MM.1S (cell line): Measurements from ENCODE around the gene RNF208.

Experiments
- DNase-seq: peaks from one replicate; pipeline ENCODE4 v3.0.0-alpha.2; 2015
- H2AFZ ChIP-seq: fragments of 300-600 bp; sonication (generic); 2 replicates; pipeline ENCODE4 v1.6.0; 2016; ENCODE audit warnings: antibody characterized with exemption, low read length
- H3F3A ChIP-seq: fragments of 300-600 bp; sonication (generic); 2 replicates; pipeline ENCODE4 v1.6.1; 2016; ENCODE audit warnings: mild to moderate bottlenecking, antibody characterized with exemption, low read length, moderate library complexity, mixed read lengths; ENCODE audit not compliant: insufficient read depth
- H3K27ac ChIP-seq: fragments of 300-600 bp; sonication (generic); 2 replicates; pipeline ENCODE4 v1.5.1; 2016; ENCODE audit warnings: mild to moderate bottlenecking, low read length
- H3K27me3 ChIP-seq: fragments of 300-600 bp; sonication (generic); replicated peaks from 2 replicates; pipeline ENCODE4 v1.6.0; 2016; ENCODE audit warnings: low read length; ENCODE audit not compliant: insufficient read depth
- H3K36me3 ChIP-seq: fragments of 300-600 bp; sonication (generic); replicated peaks from 2 replicates; pipeline ENCODE4 v1.6.1; 2016; ENCODE audit warnings: mild to moderate bottlenecking, low read length, mixed read lengths; ENCODE audit not compliant: insufficient read depth
- H3K4me1 ChIP-seq: fragments of 300-600 bp; sonication (generic); 2 replicates; pipeline ENCODE4 v1.6.1; 2016; ENCODE audit warnings: low read length, mixed read lengths
- H3K4me2 ChIP-seq: fragments of 300-600 bp; sonication (generic); 2 replicates; pipeline ENCODE4 v1.6.0; 2016; ENCODE audit warnings: low read depth, low read length
- H3K4me3 ChIP-seq: fragments of 300-600 bp; sonication (generic); 2 replicates; pipeline ENCODE4 v1.5.1; 2016; ENCODE audit warnings: low read length, mixed read lengths
- H3K79me2 ChIP-seq: fragments of 300-600 bp; sonication (generic); 2 replicates; pipeline ENCODE4 v1.6.1; 2016; ENCODE audit warnings: mixed run types, low read length, mixed read lengths
- H3K9ac ChIP-seq: fragments of 300-600 bp; sonication (generic); 2 replicates; pipeline ENCODE4 v1.6.1; 2016; ENCODE audit warnings: low read length, mixed read lengths
- H3K9me2 ChIP-seq: fragments of 300-600 bp; sonication (generic); replicated peaks from 2 replicates; pipeline ENCODE4 v1.6.1; 2016; ENCODE audit warnings: mild to moderate bottlenecking, low read length, mixed read lengths; ENCODE audit not compliant: insufficient read depth
- H3K9me3 ChIP-seq: fragments of 300-600 bp; sonication (generic); replicated peaks from 2 replicates; pipeline ENCODE4 v1.6.1; 2016; ENCODE audit warnings: mild to moderate bottlenecking, low read length, mixed read lengths; ENCODE audit not compliant: insufficient read depth
- H4K20me1 ChIP-seq: fragments of 300-600 bp; sonication (generic); 2 replicates; pipeline ENCODE4 v1.6.1; 2016; ENCODE audit warnings: mild to moderate bottlenecking, low read length, moderate library complexity, mixed read lengths; ENCODE audit not compliant: insufficient read depth
- EZH2 ChIP-seq: fragments of 300-600 bp; sonication (generic); optimal IDR thresholded peaks from 2 replicates; pipeline ENCODE3; 2017; ENCODE audit warnings: low read depth, mild to moderate bottlenecking, antibody characterized with exemption, low read length, mixed read lengths
- EZH2phosphoT487 ChIP-seq: fragments of 300-600 bp; sonication (generic); IDR thresholded peaks from 2 replicates; pipeline ENCODE4 v1.6.1; 2018; ENCODE audit warnings: antibody characterized with exemption, low read length
- TF ChIP-seq, protein P1 (sequence below): fragments of 300-600 bp; sonication (generic); IDR thresholded peaks from 2 replicates; pipeline ENCODE4 v1.5.1; 2016; ENCODE audit warnings: antibody characterized with exemption, low read length, mixed read lengths

The RNF208 gene

DNA sequence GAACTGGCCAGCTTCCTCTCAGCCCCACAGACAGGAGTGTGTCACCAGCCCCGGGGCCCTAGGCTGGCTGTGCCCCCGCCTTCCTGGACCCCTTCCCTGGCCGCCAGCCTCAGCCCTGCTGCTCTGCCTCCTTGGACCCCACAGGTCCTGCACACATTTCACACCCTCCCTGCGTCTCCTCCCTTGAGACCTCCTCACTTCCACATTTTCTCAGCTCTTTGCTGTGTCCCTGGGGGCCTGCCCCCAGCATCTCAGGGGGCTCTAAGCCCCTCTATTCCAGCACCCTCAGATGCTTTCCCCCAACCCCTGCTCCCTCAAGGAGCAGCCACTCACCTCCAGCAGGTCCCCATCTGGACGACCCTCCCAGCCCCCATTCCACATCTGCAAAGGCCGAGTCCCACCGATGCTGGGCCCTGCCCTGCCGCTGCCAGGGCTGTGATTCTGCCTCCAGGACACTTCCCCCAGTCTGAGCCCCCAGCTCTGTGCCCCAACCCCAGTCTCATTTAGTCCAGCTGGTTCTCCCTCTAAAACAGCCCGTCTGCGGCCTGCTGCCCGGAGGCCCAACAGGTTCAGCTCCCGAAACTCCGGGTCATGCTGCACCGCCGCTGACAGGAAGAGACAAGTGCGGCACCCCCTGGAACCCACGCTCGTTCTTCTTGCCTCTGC, 12.9 kb upstream of the RNF208 start:
- no peak for DNase-seq
- Histone ChIP-seq H3K9me3 (no peaks in the 10 kb centered on the region), H3K9me2 (no peaks in the 10 kb centered on the region), H3K4me1 (peaks cover 9% of the 10 kb centered on the region; the same call in 1 of the 2 replicates), H4K20me1 (no peaks in the 10 kb centered on the region), H3K4me2 (no peak overlapping the region), H3K79me2 (peaks cover 13% of the 10 kb centered on the region), H3F3A (peaks cover 2% of the 10 kb centered on the region; the same call in 1 of the 2 replicates), H3K36me3 (no peaks in the 10 kb centered on the region), H3K27me3 (peaks cover 58% of the 10 kb centered on the region), H3K27ac (no peak overlapping the region), H3K9ac (no peak overlapping the region), H2AFZ (no peak overlapping the region), H3K4me3 (no peak overlapping the region)
- no peak for TF ChIP-seq EZH2
- TF ChIP-seq, protein P1, sequence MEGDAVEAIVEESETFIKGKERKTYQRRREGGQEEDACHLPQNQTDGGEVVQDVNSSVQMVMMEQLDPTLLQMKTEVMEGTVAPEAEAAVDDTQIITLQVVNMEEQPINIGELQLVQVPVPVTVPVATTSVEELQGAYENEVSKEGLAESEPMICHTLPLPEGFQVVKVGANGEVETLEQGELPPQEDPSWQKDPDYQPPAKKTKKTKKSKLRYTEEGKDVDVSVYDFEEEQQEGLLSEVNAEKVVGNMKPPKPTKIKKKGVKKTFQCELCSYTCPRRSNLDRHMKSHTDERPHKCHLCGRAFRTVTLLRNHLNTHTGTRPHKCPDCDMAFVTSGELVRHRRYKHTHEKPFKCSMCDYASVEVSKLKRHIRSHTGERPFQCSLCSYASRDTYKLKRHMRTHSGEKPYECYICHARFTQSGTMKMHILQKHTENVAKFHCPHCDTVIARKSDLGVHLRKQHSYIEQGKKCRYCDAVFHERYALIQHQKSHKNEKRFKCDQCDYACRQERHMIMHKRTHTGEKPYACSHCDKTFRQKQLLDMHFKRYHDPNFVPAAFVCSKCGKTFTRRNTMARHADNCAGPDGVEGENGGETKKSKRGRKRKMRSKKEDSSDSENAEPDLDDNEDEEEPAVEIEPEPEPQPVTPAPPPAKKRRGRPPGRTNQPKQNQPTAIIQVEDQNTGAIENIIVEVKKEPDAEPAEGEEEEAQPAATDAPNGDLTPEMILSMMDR, result no peak

DNA sequence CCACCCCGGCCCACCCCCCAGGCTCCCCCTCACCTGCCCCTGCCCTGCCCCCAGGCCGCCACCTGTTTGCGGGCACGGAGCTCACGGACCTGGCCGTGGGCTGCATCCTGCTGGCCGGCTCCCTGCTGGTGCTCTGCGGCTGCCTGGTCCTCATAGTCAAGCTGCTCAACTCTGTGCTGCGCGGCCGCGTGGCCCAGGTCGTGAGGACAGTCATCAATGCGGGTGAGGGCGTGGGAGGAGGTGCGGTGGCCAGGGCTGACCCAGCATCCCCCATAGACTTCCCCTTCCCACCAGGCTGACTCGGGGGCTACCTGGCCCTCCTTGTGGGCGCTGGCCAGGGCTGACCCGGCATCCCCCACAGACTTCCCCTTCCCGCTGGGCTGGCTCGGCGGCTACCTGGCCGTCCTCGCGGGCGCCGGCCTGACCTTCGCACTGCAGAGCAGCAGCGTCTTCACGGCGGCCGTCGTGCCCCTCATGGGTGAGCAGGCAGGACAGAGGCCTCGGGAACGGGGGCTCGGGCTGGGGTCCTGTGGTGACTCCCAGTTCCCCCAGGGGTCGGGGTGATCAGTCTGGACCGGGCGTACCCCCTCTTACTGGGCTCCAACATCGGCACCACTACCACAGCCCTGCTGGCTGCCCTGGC, 12.1 kb upstream of the RNF208 start:
- no peak overlapping the region for H3K4me2 ChIP-seq
- no peaks in the 10 kb centered on the region for H4K20me1 ChIP-seq
- H3F3A ChIP-seq, result no peaks in the 10 kb centered on the region
- H3K36me3 ChIP-seq, result no peaks in the 10 kb centered on the region
- DNase-seq, result no peak
- no peak overlapping the region for H3K9ac ChIP-seq
- H3K79me2 ChIP-seq, result peaks cover 7% of the 10 kb centered on the region
- peaks cover 9% of the 10 kb centered on the region; the same call in 1 of the 2 replicates for H3K4me1 ChIP-seq
- H3K27ac ChIP-seq, result no peak overlapping the region
- no peaks in the 10 kb centered on the region for H3K9me2 ChIP-seq
- peaks cover 66% of the 10 kb centered on the region for H3K27me3 ChIP-seq
- TF ChIP-seq, protein P1, result no peak
- TF ChIP-seq EZH2 (no peak), EZH2phosphoT487 (no peak)
- no peak overlapping the region for H2AFZ ChIP-seq
- H3K9me3 ChIP-seq, result no peaks in the 10 kb centered on the region
- H3K4me3 ChIP-seq, result no peak overlapping the region

DNA sequence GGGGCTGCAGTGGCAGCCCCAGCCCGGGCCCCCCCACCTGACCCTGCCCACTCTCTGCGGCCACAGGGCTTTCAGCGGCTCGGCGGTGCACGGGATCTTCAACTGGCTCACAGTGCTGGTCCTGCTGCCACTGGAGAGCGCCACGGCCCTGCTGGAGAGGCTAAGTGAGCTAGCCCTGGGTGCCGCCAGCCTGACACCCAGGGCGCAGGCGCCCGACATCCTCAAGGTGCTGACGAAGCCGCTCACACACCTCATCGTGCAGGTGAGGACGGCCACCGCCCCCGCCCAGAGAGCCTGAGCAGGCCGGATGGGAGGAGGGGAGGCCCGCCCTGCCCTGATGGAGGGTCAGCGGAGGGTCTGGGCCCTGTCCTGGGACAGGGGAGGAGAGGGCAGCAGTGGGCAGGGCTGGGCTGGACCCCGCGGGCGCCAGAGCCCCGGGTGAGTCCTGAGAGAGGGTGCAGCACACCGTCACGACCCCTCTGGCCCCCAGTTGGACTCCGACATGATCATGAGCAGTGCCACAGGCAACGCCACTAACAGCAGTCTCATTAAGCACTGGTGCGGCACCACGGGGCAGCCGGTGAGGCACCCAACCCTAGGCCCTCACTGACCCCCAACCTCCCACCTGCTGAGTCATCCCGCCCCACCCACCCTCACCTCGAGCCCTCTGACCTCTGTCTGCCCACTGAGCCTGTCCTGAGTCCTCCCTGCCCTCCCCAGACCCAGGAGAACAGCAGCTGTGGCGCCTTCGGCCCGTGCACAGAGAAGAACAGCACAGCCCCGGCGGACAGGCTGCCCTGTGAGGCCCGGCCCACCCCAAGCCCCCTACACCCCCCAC, 11.3 kb upstream of the RNF208 start:
- Histone ChIP-seq H3K4me3 (no peak overlapping the region), H3K9me2 (no peaks in the 10 kb centered on the region), H3K79me2 (no peaks in the 10 kb centered on the region), H3K36me3 (no peaks in the 10 kb centered on the region), H2AFZ (no peak overlapping the region), H3K9ac (no peak overlapping the region), H3K27ac (no peak overlapping the region), H3F3A (no peaks in the 10 kb centered on the region), H3K4me1 (peaks cover 9% of the 10 kb centered on the region; the same call in 1 of the 2 replicates), H3K27me3 (peaks cover 74% of the 10 kb centered on the region), H3K4me2 (no peak overlapping the region), H3K9me3 (no peaks in the 10 kb centered on the region), H4K20me1 (no peaks in the 10 kb centered on the region)
- TF ChIP-seq, protein P1, result no peak
- TF ChIP-seq EZH2phosphoT487 (no peak), EZH2 (no peak)
- DNase-seq, result no peak
